ENCODE data around the gene MLKL.

Gene MLKL

GRCh38 chr16:74641969-74642368 is 58.7 kb downstream of the MLKL start:
- no peak for DNase-seq

- DNase-seq = no peak
Observed at GRCh38 chr16:74637742-74638453, 62.8 kb downstream of the MLKL start.

- DNase-seq = no peak
Observed at GRCh38 chr16:74635303-74635702, 65.4 kb downstream of the MLKL start.

- DNase-seq = no peak
Observed at GRCh38 chr16:74633686-74634085, 67.0 kb downstream of the MLKL start.

GRCh38 chr16:74627506-74628220 is 73.0 kb downstream of the MLKL start:
- DNase-seq = no peak

- DNase-seq = no peak
Observed at GRCh38 chr16:74626741-74627416, 73.8 kb downstream of the MLKL start.

GRCh38 chr16:74625500-74626350 is 74.9 kb downstream of the MLKL start:
- no peak for DNase-seq

- DNase-seq = no peak
Observed at GRCh38 chr16:74623839-74624235, 76.8 kb downstream of the MLKL start.

- DNase-seq = no peak
Observed at GRCh38 chr16:74623214-74623838, 77.3 kb downstream of the MLKL start.

GRCh38 chr16:74622005-74622404 is 78.7 kb downstream of the MLKL start:
- DNase-seq = no peak
